Pulmonary artery endothelial cell (primary cell): ENCODE measurements around the gene GTF2H4. TPM values are rescaled to one million over a fixed set of nuclear protein-coding genes. Genes with fewer than 3 reads are reported as not detected.

ENCODE experiments used
- DNase-seq: peaks from one replicate; pipeline ENCODE4 v3.0.0-alpha.2; 2011; ENCODE audit warnings: low read depth, low spot score
- total RNA-seq: library from RNA; depleted of rRNA; stranded (reverse); fragments of >200 nt; gene quantifications from 2 replicates; pipeline ENCODE4 v1.2.3, GENCODE V29; 2014

Gene GTF2H4
- total RNA-seq, 1 donor from 2014 or later: 12.5 TPM

GRCh38 chr6:30954631-30955366 is 46.8 kb downstream of the GTF2H4 start:
- DNase-seq: no peak

DNA sequence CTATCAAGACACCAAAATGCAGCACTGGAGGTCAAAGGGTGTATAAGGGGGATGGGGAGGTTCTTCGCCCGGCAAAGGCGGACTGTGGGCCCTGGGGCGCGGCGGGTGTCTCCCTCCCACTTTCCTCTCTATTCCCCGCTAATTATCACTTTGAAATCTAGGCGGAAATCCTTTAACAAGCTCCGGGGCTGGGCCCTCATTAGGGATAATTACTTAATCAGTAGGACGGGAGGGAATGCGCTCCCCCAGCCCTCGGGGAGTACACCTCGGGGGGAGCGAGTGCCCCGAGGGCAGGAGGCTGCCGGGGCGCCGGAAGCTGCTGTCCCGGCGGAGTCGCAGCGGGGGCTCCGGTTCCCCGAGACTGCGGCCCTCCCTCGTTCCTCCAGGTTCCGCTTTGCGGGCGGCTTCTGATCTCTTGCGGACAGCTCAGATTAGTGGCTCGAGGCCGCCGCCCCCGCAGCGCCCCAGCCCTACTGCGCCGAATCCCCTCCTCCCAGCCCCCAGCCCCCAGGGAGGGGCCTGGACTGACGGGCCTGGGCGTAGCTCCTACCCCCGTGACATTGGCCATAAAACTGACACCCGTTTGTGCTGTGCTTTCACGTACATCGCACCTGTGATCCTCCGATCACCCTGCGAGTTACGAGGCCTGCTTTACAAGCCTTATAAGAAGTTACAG is 47.5 kb downstream of the GTF2H4 start:
- DNase-seq: no peak

- DNase-seq: no peak
These were observed 49.7 kb downstream of the GTF2H4 start for GRCh38 chr6:30957716-30958115.

GRCh38 chr6:30960907-30961673 is 53.1 kb downstream of the GTF2H4 start:
- DNase-seq: no peak

GRCh38 chr6:30962716-30963115 is 54.7 kb downstream of the GTF2H4 start:
- DNase-seq: no peak

DNA sequence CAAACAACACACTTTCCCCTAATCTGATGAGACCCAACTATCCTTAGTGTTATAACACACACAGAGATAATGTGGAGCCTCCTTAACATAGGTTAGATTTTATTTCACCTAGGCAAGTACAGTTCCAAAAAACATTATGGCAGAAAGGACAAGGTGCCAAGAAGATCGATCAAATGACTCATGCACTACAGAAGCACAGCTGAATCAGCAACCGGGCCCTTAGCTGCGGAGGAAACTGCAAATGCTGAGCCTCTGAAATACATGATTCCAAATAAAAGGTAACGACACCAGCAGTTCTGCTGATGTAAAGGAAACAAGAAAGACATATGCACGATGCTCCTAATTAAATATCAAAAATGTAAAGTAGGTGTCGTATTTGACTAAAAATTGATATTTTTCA is 55.6 kb downstream of the GTF2H4 start:
- DNase-seq: no peak

Other genes starting within 250 kb of the GTF2H4 start
- 46.9 and 61.2 TPM in 2 replicates for gene DHX16, start 235.2 kb upstream of the GTF2H4 start, total RNA-seq
- 57.4 and 58.3 TPM in 2 replicates for gene PPP1R18, start 221.6 kb upstream of the GTF2H4 start, total RNA-seq
- 2.4 and 2.5 TPM in 2 replicates for gene NRM, start 217.2 kb upstream of the GTF2H4 start, total RNA-seq
- 10.2 and 11.0 TPM in 2 replicates for gene MDC1, start 190.9 kb upstream of the GTF2H4 start, total RNA-seq
- 537 and 757 TPM in 2 replicates for gene TUBB, start 187.9 kb upstream of the GTF2H4 start, total RNA-seq
- gene FLOT1, start 165.5 kb upstream of the GTF2H4 start, total RNA-seq: 46.6 and 107 TPM in 2 replicates
- 90.2 and 122 TPM in 2 replicates for gene IER3, start 163.7 kb upstream of the GTF2H4 start, total RNA-seq
- 5.9 and 7.4 TPM in 2 replicates for gene DDR1, start 23.7 kb upstream of the GTF2H4 start, total RNA-seq
- gene VARS2, start 6.0 kb downstream of the GTF2H4 start, total RNA-seq: 15.9 and 24.8 TPM in 2 replicates
- gene SFTA2, start 24.0 kb downstream of the GTF2H4 start, total RNA-seq: not detected in 2 replicates
- not detected in 2 replicates for gene MUCL3, start 32.8 kb downstream of the GTF2H4 start, total RNA-seq
- not detected in 2 replicates for gene MUC21, start 75.5 kb downstream of the GTF2H4 start, total RNA-seq
- gene MUC22, start 102.3 kb downstream of the GTF2H4 start, total RNA-seq: not detected in 2 replicates
- gene C6orf15, start 204.4 kb downstream of the GTF2H4 start, total RNA-seq: not detected in 2 replicates
- 2.2 and 2.4 TPM in 2 replicates for gene PSORS1C1, start 206.6 kb downstream of the GTF2H4 start, total RNA-seq
- not detected in 2 replicates for gene CDSN, start 212.2 kb downstream of the GTF2H4 start, total RNA-seq
- not detected in 2 replicates for gene PSORS1C2, start 230.9 kb downstream of the GTF2H4 start, total RNA-seq
- gene CCHCR1, start 249.6 kb downstream of the GTF2H4 start, total RNA-seq: 16.3 and 27.6 TPM in 2 replicates